IPS DF 4.7 (cell line): Measurements from ENCODE around the gene RNF19B.

Source experiments
- DNase-seq: peaks from one replicate; pipeline ENCODE4 v3.0.0-alpha.2; 2013; ENCODE audit warnings: low spot score; ENCODE audit errors: extremely low read depth

Gene RNF19B

DNA sequence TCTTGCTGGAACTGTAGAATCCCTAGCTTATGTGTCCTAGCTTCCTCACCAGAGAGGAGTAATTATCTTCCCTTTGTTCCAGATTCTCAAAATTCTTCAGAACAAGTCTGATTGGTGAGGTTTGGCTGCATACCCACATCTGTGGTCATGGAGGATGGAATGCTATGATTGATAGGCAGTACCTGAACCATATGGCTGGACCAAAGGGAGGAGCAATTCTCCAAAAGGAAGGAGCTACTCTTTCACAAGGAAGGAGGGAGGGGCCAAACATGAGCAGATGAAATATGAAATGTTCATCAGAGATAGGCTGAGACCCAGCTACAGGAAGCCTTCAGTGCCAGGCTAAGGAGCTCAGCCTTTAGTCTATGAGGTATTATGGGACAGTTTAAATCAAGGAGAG is 5.0 kb upstream of the RNF19B start:
- no peak for DNase-seq

DNA sequence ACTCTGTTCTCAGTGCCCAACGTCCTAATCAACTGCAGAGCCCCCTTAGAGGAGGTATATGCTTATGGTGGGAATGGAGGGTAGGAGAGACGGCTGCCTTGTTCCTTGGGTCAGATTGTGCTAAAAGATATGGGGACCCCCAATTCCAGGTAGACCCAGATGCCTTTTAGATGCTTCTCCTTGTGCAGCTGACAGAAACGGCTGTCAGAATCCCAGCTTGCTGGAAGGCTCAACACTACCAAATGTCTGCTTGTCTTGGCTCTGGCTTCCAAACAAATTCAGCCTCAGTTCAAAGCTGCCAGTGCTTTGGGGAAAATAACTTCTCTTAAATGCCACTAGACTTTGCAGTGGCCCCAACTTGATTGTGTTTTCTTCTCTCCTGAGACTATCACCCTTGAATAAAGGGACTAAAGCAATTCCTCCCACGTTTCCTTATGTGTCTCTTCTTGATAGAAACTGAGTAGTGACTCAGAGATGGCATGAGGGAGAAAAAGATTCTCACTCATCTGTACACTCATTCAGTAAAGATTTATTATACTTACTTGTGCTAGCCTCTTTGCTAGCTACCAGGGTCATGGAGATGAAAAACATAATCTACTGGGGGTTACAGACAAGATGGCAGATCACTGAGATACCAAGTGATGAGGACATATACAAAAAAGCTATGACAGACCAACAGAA is 3.4 kb upstream of the RNF19B start:
- no peak for DNase-seq

- DNase-seq, result no peak
Observed at GRCh38 chr1:32966900-32967299, 2.3 kb upstream of the RNF19B start.

DNA sequence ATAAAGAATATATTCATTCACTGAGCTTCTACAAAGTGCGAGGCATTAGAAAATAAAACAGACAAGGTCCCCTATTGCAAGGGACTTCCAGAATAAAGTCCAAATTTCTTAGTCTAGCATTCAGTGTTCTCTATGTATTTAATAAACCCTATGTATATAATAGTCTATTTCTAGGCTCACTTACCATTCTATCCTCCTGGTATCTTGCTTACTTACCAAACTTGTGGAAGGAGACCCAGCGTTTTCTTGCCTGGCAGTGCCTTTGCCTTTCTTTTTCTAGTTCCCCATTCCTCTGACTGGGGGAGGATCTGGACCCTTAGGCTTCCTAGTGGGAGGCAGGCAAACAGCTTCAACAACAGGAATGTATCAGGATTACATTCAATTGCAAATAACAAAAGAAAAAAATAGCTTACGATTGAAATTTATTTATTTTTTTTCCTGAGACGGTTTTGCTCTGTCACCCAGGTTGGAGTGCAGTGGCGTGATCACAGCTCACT is 690 bp upstream of the RNF19B start:
- DNase-seq, result no peak

GRCh38 chr1:32963746-32964460 is 706 bp downstream of the RNF19B start:
- no peak for DNase-seq

GRCh38 chr1:32962248-32962896 is 2.2 kb downstream of the RNF19B start:
- no peak for DNase-seq

DNA sequence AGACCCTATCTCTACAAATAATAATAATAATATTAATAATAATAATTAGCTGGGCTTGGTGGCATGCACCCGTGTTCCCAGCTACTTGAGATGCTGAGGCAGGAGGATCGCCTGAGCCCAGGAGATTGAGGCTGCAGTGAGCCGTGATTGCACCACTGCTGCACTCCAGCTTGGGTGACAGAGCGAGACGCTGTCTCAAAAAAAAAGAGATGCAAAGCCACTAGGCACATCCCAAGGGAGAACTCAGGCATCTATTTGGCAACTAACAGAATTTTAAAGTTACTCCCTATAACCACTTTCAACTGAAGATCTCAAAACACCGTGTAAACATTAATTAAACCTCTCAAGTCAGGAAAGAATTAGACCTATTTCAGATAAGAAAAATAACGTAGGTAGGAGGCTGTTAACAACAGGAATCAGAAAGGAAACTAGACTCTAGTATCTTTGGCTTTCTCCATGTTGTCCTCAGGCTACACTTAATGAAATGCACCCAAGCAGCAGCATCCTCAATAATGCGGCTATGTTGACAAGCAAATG is 3.7 kb downstream of the RNF19B start:
- DNase-seq, result no peak

- no peak for DNase-seq
Observed at GRCh38 chr1:32960342-32960741, 4.3 kb downstream of the RNF19B start.

DNA sequence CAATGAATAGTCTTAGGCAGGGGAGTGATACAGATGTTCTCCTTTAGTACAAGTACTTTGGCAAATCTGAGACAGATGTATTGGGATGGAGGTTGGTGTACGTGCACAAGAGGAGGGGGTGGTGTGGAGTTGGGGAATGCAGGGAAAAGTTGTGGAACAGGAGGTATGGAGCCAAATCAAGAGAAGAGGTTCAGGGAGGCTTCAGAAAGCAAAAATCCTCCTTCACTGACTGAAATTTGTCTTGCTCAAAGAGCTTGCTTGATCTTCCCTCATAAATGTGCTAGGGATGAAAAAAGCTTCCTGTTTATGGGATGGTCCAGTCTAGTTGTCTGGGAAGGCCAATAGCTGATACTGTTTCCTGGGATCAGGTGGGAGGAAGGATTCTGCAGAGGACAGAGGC is 5.8 kb downstream of the RNF19B start:
- no peak for DNase-seq

- no peak for DNase-seq
Observed at GRCh38 chr1:32957017-32957416, 7.6 kb downstream of the RNF19B start.

DNA sequence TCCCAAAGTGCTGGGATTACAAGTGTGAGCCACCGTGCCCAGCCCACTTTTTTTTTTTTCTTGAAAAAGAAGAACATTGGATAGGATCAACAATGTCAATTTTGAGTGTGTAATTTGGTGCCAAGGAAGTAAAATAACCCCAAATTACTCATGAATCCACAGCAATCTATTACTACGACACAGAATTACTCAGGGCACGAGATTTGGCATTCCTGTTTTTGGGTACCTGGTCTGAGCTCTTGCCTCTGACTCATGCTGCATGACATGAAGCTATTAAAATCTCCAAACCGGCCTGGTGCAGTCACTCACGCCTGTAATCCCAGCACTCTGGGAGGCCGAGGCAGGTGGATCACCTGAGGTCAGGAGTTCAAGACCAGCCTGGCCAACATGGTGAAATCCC is 10.4 kb downstream of the RNF19B start:
- DNase-seq, result no peak

- DNase-seq, result no peak
Observed at GRCh38 chr1:32953495-32953894, 11.1 kb downstream of the RNF19B start.

DNA sequence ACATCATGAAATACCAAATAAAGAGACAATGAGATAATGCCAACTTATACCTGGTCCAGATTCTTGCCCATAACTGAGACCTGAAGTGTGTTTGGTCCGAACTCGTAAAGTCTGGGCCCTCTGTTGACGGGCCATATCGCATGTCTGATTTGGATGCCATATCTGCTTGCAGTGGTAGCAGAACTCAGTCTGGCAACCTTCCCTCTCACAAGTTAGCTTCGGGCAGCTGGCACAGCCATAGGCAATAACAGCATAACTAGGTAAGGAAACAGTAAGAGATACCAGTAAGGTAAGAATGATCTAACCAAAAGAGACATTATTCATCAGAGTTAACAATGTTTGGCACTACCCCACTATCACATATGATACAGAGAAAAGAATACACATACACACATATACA is 15.1 kb downstream of the RNF19B start:
- DNase-seq, result no peak

- DNase-seq, result no peak
Observed at GRCh38 chr1:32948905-32949304, 15.7 kb downstream of the RNF19B start.

DNA sequence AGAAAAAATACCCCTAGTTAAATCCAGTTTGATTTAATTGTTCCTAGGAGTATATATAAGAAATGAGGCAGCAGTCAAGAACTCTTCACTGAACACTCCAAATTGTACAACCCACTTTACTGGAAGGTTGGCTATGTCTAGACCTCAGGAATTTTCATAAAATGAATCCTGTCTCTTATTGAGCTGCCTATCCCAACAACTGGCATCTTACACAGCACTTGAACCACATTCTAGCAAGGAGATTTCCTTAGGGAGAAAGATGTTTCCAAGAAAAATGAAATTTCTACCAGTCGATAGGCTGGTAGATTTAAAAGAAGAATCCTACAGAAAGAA is 16.3 kb downstream of the RNF19B start:
- no peak for DNase-seq

DNA sequence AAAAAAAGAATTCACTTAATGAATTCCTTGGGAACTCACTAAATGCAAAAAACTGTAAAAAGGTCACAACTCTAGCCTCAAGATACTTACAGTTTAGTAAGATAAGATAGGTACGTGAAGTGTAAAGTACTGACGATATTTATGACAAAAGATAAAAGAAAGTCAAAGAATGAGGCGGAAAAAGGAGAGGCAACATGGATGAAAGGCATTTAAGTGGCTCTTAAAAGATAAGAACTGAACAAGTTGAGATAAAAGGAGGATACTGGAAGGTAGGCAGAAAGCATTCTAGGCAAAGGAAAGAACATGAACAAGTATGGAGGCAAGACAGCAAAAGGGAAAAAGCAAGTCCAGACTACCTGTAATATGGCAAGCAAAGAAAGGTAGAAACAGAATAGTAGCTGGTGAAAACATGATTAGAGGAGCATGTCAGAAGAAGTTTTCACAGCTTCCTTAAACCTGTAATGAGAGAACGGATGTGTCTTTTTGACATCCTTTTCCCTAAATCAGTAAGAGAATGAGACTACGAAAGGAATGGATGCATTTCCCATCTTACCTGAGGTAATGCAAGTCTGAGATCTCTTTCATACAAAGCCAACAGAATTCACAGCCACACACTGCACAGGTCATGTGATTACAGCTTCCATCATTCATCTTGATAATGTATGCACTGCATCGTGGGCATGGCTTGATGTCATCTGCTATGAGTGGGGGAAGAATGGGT is 16.8 kb downstream of the RNF19B start:
- DNase-seq, result no peak

DNA sequence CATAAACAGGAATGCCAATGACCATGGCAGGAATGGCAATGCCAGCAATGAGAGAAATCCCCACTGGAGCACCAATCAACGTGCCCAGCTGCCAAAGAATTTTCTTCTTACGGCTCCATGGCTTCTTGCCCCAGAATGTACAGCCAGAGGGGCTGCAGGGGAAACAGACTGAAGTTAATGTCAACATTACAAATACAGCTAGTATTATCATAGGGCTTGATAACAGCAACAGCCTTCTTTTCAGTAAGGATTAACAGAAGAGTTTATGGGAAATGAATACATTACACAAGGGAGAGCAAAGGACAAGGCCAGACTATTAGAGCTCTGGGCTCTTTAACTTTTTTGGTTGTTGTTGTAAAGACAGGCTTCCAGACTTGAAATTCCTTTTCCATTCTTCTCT is 18.2 kb downstream of the RNF19B start:
- DNase-seq, result no peak

- no peak for DNase-seq
Observed at GRCh38 chr1:32944180-32944579, 20.4 kb downstream of the RNF19B start.

DNA sequence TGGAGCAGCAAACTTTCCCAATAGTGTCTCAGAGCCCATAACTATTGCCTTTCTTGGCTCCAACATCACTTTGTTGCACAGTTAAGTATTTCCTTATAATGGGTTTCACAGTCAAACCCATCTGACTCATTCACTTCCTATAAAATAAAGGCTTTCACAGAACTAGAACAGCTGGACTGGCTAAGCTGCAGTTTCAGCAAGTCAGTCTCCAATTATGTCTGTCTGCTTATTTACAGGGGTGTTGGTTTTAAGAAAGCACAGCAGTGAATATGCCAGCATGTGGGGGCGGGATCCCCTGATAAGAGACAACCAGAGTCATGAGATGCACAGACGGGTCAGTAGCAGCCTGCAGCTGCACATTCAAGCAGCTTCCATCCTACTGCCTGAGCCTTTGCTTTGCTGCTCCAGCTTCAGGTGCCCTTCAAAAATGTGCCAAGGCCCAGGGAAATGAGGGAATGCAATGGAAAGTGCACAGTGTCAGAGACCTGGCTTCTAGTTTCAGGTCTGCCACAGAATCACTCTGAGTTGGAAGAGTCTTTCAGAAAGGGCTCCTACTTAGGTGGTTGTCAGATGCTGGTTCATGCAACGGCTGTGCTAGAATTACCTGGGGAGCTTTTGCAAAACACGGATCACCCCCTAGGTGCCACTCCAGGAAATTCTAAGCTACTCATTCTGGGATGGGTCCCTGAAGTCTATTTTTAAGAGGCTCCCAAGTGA is 24.8 kb downstream of the RNF19B start:
- DNase-seq, result no peak

- DNase-seq, result no peak
Observed at GRCh38 chr1:32937061-32937460, 27.5 kb downstream of the RNF19B start.

GRCh38 chr1:32934535-32934934 is 30.1 kb downstream of the RNF19B start:
- no peak for DNase-seq
